ENCODE data around the gene LRRIQ1. TPM values are rescaled to one million over a fixed set of nuclear protein-coding genes. Genes with fewer than 3 reads are reported as not detected.

The LRRIQ1 gene
- total RNA-seq, 1 donor from 2014 or later = 13.1 TPM

DNA sequence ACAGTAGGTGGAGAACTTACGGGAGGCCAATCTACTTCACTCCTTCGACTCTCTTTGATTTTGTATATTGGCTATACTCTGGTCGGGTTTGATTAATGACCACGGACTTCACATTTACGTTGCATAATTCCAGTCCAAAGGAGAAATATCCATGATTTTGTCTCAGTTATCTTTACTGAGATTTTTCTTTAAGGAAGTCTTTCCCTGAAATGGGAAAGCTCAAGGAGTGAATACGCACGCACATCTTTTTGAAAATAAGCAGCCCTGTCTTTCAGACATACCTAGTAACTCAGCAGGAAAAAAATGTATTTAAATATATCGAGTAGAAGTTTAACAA, 238.1 kb downstream of the LRRIQ1 start:
- H3K27ac Mint-ChIP-seq = no peak overlapping the region
- DNase-seq (ENCODE audit: low spot score, unreplicated experiment) = no peak
- no peaks in the 10 kb centered on the region for H3K4me1 Mint-ChIP-seq (ENCODE audit: low read depth)
- H3K4me3 Mint-ChIP-seq (ENCODE audit: low read depth) = no peak overlapping the region
- H3K36me3 Mint-ChIP-seq (ENCODE audit: insufficient read depth) = peaks cover 3% of the 10 kb centered on the region
- H3K27me3 Mint-ChIP-seq = peaks cover 63% of the 10 kb centered on the region
- H3K9me3 Mint-ChIP-seq (ENCODE audit: low read depth) = no peaks in the 10 kb centered on the region
- TF ChIP-seq, protein P1, sequence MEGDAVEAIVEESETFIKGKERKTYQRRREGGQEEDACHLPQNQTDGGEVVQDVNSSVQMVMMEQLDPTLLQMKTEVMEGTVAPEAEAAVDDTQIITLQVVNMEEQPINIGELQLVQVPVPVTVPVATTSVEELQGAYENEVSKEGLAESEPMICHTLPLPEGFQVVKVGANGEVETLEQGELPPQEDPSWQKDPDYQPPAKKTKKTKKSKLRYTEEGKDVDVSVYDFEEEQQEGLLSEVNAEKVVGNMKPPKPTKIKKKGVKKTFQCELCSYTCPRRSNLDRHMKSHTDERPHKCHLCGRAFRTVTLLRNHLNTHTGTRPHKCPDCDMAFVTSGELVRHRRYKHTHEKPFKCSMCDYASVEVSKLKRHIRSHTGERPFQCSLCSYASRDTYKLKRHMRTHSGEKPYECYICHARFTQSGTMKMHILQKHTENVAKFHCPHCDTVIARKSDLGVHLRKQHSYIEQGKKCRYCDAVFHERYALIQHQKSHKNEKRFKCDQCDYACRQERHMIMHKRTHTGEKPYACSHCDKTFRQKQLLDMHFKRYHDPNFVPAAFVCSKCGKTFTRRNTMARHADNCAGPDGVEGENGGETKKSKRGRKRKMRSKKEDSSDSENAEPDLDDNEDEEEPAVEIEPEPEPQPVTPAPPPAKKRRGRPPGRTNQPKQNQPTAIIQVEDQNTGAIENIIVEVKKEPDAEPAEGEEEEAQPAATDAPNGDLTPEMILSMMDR (IDR thresholded peaks at IDR 0.05; ENCODE audit: unreplicated experiment) = no peak

DNA sequence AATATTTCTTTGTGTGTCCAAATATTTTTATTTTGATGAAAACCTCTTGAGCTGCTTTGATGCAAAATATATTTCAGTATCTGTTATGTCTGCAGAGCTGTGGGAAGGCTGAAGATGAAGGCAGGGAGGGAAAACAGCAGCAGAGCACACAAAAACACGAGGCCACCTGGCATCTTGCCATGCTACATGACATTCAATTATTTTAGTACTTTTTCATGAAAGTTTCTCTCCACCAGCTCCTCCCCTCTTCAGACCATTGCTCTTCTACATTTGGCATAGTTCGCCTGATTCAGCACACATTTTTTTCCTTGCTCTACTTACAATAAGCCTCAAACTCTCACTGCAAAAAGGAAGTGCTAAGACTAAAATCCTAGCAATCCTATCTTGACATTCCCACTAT, 239.2 kb downstream of the LRRIQ1 start:
- Mint-ChIP-seq H3K4me3 (ENCODE audit: low read depth) (no peak overlapping the region), H3K4me1 (ENCODE audit: low read depth) (no peaks in the 10 kb centered on the region), H3K9me3 (ENCODE audit: low read depth) (no peaks in the 10 kb centered on the region), H3K27me3 (peaks cover 68% of the 10 kb centered on the region), H3K36me3 (ENCODE audit: insufficient read depth) (peaks cover 3% of the 10 kb centered on the region), H3K27ac (no peak overlapping the region)
- TF ChIP-seq, protein P1 (IDR thresholded peaks at IDR 0.05; ENCODE audit: unreplicated experiment) = no peak
- DNase-seq (ENCODE audit: low spot score, unreplicated experiment) = no peak

DNA sequence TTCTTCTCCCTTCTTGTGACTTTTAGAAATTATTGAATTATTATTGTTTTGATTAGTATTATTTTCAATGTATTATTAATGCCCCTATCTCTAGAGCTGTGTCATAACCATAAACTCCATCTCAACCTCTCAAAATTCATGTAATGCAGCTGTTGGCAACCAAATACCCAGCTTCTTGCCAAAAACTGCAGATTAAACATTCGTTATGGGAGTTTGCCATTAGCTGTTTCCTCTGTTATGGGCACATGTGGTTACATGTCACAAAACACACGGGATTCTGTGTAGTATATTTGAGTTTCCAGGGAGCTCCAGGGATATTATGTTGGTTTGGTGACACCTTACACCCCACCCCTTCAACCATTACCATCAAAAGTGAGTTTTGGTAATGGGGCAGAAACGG, 241.0 kb downstream of the LRRIQ1 start:
- TF ChIP-seq, protein P1 (IDR thresholded peaks at IDR 0.05; ENCODE audit: unreplicated experiment) = no peak
- Mint-ChIP-seq H3K27me3 (peaks cover 66% of the 10 kb centered on the region), H3K36me3 (ENCODE audit: insufficient read depth) (peaks cover 3% of the 10 kb centered on the region), H3K9me3 (ENCODE audit: low read depth) (no peaks in the 10 kb centered on the region), H3K27ac (no peak overlapping the region), H3K4me3 (ENCODE audit: low read depth) (no peak overlapping the region), H3K4me1 (ENCODE audit: low read depth) (peaks cover 6% of the 10 kb centered on the region)
- DNase-seq (ENCODE audit: low spot score, unreplicated experiment) = no peak

DNA sequence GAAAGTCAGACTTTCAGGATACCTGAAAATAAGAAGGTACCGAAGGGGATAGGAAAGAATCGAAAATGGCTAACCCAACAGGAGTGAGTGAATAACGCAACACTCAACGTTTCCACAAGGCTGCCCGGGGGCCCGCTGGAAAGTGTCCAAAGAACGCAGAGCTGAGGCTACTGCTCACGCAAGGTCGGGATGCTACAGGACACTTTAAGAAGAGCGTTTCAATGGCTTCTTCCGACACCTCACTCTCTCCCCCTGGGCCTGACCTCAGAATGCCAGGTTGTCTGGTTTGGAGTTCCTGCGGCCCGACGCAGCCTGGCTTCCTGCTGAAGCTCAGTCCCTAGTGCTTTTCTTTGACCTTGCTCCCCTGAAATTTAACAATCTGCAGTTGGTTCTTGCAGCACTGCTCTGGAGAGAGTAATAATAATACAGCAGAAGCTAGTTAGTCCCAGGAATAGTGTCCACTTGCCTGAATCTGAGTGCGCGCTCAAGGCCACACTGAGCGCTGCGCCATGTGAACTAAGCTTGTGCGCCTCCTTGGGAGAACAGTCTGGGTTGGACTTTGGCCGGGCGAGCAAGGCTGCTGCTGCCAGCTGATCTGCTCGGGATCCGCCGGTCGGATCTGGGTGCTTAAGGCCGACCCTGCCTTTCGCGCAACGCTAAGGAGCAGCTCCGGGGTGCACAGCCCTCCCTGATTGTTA, 241.9 kb downstream of the LRRIQ1 start:
- no peak overlapping the region for H3K4me3 Mint-ChIP-seq (ENCODE audit: low read depth)
- H3K27me3 Mint-ChIP-seq = peaks cover 64% of the 10 kb centered on the region
- no peak for DNase-seq (ENCODE audit: low spot score, unreplicated experiment)
- H3K4me1 Mint-ChIP-seq (ENCODE audit: low read depth) = peaks cover 6% of the 10 kb centered on the region
- H3K9me3 Mint-ChIP-seq (ENCODE audit: low read depth) = no peaks in the 10 kb centered on the region
- H3K27ac Mint-ChIP-seq = no peak overlapping the region
- H3K36me3 Mint-ChIP-seq (ENCODE audit: insufficient read depth) = peaks cover 3% of the 10 kb centered on the region
- TF ChIP-seq, protein P1 (IDR thresholded peaks at IDR 0.05; ENCODE audit: unreplicated experiment) = no peak

DNA sequence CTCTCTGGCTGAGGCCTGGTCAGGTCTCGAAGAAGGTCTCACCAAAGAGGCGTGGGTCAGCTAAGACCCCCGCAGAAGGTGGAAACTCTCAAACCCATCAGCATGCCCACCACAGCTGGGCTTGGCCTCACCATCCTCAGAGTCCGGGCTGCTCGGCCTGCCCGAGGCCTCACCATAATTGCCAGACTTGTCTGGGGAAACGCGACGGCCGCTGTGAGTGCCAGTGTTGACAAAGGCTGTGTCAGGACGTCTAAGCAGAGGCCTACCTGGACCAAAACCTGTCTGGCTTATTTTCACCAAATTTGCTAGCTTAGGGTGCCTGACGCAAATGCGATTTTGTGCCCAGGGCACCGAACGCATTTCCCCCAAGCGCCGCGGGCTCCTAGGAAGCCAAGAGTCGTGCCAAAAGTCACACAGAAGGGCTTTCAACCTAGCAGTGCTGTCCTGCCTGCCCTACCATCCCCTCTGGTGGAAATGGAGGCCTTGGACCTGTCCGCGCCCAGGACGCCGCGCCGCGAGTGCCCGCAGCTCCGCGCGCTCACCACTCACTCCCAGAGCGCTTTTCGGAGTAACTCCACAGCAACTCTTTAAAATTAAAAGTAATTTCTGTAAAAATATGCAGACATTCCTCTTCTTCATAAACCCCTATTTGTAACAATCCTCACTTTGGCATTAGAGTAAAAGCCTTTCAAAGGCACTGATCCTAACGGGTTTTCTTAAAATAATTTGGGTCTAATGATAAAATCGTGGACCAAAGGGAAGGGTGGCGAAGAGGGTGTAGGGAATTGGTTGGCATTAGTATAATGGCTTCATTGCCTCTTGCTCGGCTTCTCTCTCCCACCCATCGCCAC, 242.7 kb downstream of the LRRIQ1 start:
- Mint-ChIP-seq H3K27ac (peak overlapping the region; percentile 90), H3K27me3 (peaks cover 62% of the 10 kb centered on the region), H3K4me3 (ENCODE audit: low read depth) (peak overlapping the region; percentile 94), H3K9me3 (ENCODE audit: low read depth) (no peaks in the 10 kb centered on the region), H3K36me3 (ENCODE audit: insufficient read depth) (peaks cover 3% of the 10 kb centered on the region), H3K4me1 (ENCODE audit: low read depth) (peaks cover 6% of the 10 kb centered on the region)
- TF ChIP-seq, protein P1 (IDR thresholded peaks at IDR 0.05; ENCODE audit: unreplicated experiment) = no peak
- DNase-seq (ENCODE audit: low spot score, unreplicated experiment) = no peak

Data from progenitor cell of endocrine pancreas (in vitro differentiated cells).